GM21529 (cell line): Measurements from ENCODE around the gene ALG1L2.
"Not testable (repeated sequence)": the region's sequence is repeated elsewhere in the genome, so short reads cannot be mapped to it uniquely, and the experiment has no call there.

Experiments
- ATAC-seq: cut with Tn5 transposase; IDR thresholded peaks from one replicate; pipeline ENCODE4 v1.9.1; 2021; ENCODE audit not compliant: unreplicated experiment

ALG1L2 gene

GRCh38 chr3:130093741-130094391 lies 12.2 kb downstream of the ALG1L2 start:
- peak; percentile 57 for ATAC-seq

DNA sequence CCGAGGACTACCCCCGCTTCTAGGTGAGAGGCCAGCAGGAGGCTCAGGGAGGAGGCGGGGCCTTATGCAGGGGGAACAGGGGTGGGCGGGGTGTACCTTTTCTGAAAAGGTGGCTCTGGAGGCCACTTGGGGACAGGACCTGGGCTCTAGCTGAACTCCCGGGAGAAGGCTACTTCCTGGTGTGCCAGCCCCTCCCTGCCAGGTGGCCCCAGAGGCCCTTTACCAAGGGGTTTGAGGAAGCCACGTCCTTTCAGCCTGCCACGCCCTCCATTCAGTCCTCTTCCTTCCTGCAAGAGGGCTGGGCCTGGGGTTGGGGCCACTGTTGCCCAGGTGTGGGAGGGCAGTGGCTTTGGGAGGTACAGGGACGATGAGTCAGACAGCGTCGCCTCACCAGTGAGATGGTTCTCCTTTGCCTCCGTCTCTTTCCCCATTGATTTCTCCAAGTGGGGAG lies 12.9 kb downstream of the ALG1L2 start:
- ATAC-seq: not testable (repeated sequence)

- ATAC-seq: not testable (repeated sequence)
Measured at GRCh38 chr3:130095858-130096257, 14.2 kb downstream of the ALG1L2 start.

DNA sequence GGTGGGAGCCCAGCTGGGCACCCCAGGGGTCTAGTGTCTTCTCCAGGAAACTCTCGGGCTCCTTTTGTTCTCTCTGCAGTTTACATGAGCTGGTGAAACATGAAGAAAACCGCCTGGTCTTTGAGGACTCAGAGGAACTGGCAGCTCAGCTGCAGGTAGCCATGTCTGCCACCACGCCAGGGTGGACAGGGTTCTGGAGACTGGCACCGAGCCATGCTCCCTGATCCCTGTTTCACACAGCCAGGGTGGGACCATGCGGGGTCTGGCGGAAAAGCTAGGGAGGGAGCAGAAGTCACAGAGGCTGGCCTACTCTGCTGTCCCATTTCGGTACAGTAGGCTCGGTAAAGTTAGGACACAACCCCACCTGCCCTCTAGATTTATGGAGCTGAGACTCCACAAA lies 15.5 kb downstream of the ALG1L2 start:
- not testable (repeated sequence) for ATAC-seq

GRCh38 chr3:130097690-130098638 lies 16.3 kb downstream of the ALG1L2 start:
- not testable (repeated sequence) for ATAC-seq

DNA sequence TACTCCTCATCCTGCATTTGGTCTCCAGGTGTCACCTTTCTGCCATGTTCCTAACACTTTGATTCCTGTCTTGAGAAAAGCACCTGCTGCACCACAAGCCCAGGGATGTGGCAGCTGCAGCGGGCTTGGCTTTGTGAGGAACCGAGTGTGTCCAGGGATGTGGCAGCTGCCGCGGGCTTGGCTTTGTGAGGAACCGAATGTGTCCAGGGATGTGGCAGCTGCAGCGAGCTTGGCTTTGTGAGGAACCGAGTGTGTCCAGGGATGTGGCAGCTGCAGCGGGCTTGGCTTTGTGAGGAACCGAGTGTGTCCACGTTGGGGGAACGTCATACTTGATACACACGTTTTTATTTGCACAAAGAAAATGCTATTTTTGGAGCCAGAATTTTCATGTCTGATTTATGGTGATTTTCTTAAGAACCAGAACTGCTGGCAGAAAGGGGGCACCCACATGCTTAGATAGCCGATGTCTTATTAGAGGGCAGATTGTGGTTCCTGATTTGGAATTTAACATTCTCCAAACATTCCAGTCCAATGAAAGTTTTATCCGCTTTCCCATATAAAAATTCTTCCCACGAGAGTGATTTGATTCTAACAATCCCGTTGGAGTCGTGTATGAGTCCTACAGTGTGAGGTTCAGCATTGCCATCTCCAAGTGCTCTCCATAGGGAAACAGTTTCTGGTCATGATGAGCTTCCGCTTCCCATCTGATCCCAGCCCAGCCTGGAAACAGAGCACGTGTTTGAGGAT lies 17.2 kb downstream of the ALG1L2 start:
- not testable (repeated sequence) for ATAC-seq

DNA sequence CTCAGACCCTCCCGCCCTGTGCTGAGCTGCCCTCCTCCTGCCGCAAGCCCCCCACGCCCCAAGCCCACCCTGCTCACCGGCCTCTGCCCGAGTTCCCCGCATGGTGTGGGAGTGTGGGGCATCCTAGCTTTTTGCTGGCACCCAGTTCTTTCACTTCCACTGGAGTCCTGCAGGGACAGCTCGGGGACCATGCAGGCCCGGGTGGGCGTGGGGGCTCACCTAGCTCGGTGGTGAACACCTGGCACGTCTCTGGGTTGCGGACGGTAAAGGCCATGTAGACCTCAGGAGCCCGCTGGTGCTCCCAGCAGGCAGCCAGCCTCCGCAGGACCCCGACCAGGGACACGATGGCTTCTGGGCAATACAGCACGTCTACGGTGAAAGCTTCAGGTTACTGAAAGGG lies 20.9 kb downstream of the ALG1L2 start:
- ATAC-seq: not testable (repeated sequence)

GRCh38 chr3:130104191-130104590 lies 22.6 kb downstream of the ALG1L2 start:
- not testable (repeated sequence) for ATAC-seq

- not testable (repeated sequence) for ATAC-seq
Measured at GRCh38 chr3:130107333-130107995, 25.8 kb downstream of the ALG1L2 start.

GRCh38 chr3:130108836-130109585 lies 27.4 kb downstream of the ALG1L2 start:
- not testable (repeated sequence) for ATAC-seq

GRCh38 chr3:130110386-130111169 lies 28.9 kb downstream of the ALG1L2 start:
- ATAC-seq: not testable (repeated sequence)

DNA sequence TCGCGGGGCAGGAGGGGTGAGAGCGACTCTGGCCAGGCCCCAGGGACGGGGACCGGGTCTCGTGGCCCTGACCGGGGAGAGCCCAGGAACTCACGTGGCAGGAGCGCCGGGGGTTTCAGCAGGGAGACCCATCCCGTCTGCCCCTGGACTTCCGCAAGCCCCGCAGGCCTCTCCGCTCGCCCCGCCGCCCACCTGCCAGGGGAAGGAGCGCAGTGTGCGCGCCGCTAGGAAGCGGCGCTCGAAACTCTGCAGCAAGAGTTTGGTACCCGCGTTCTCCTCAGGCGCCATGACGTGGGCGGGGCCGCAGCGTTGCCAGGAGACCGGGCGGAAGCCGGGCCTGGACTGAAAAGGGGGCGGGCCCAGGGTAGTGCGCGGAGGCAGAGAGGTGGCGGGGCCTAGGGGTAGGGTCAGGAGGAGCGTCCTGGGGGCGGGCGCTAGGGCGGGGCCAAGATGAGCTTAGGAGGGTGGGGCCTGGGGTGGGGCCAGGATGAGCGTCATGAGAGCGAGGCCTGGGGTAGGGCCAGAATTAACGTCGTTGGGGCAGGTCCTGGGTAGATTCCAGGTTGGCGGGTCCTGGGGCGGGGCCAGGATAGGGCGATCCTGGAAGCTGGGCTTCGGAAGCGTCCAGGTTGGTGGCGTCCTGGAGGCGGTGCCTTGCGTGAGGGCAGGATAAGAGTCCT lies 29.7 kb downstream of the ALG1L2 start:
- peak; percentile 98 for ATAC-seq

GRCh38 chr3:130111865-130112747 lies 30.5 kb downstream of the ALG1L2 start:
- ATAC-seq: peak; percentile 55

GRCh38 chr3:130112748-130113073 lies 31.1 kb downstream of the ALG1L2 start:
- not testable (repeated sequence) for ATAC-seq

DNA sequence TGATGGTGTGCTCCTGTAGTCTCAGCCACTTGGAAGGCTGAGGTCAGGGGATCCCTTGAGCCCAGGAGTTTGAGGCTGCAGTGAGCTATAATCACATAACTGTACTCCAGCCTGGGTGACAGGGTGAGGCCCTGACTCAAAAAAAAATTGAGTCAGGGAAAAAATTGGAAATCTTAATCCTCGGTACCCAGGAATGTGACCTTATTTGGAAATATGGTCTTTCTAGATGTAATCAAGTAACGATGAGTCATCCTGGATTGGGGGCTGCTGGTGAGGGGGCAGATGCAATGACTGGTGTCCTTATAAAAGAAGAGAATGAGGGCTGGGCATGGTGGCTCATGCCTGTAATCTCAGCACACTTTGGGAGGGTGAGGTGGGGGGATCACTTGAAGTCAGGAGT lies 33.8 kb downstream of the ALG1L2 start:
- ATAC-seq: not testable (repeated sequence)

DNA sequence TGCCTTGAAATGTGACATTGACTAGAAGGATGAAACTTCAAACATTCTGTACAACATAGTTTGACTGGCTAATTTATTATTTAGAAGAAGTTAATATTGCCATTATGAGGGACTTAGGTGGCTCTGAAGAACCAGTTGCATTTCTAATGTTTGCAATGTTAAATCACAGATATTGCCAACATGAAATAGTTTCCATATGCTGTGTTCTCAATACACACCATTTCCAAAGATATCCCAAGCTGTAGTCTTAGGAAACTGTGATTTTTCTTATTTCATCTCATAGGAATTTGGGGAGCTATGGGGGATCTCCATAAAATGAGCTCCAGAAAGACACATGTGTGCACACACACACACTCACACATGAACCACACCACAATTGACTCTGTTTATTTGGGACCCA lies 36.3 kb downstream of the ALG1L2 start:
- no peak for ATAC-seq

- not testable (repeated sequence) for ATAC-seq
Measured at GRCh38 chr3:130119824-130120223, 38.2 kb downstream of the ALG1L2 start.

- not testable (repeated sequence) for ATAC-seq
Measured at GRCh38 chr3:130120291-130120690, 38.7 kb downstream of the ALG1L2 start.
